ENCODE measurements around the gene TFAM.
"Not testable (repeated sequence)": the region's sequence is repeated elsewhere in the genome, so short reads cannot be mapped to it uniquely, and the experiment has no call there.

TFAM gene

GRCh38 chr10:58400609-58401008 is 15.4 kb downstream of the TFAM start:
- TF ChIP-seq CTCF (IDR thresholded peaks at IDR 0.05; ENCODE audit: control insufficient read depth, insufficient read depth, low read depth, low read length, missing control alignments), result no peak
- no peak for DNase-seq (ENCODE audit: low read depth)
- H3K4me3 ChIP-seq (ENCODE audit: control insufficient read depth, low read depth, low read length), result no peak overlapping the region

DNA sequence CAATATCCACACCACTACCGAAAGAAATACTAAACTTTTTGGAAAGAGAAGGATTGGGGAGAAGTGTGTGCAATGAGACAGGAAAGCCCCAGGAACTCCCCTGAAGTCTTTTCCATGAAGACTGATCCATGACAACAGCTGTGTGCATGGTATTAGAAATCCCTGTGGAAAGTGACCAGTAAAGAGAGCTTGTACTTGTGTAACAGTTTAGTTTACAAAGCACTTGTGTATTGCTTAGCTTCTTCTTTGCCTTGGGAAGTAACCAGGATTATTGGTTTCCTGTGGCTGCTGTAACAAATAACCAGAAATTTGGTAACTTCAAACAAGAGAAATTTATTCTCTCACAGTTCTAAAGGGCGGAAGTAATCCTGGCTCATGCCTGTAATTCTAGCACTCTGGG is 18.8 kb downstream of the TFAM start:
- no peak for TF ChIP-seq CTCF (IDR thresholded peaks at IDR 0.05; ENCODE audit: control insufficient read depth, insufficient read depth, low read depth, low read length, missing control alignments)
- no peak overlapping the region for H3K4me3 ChIP-seq (ENCODE audit: control insufficient read depth, low read depth, low read length)

DNA sequence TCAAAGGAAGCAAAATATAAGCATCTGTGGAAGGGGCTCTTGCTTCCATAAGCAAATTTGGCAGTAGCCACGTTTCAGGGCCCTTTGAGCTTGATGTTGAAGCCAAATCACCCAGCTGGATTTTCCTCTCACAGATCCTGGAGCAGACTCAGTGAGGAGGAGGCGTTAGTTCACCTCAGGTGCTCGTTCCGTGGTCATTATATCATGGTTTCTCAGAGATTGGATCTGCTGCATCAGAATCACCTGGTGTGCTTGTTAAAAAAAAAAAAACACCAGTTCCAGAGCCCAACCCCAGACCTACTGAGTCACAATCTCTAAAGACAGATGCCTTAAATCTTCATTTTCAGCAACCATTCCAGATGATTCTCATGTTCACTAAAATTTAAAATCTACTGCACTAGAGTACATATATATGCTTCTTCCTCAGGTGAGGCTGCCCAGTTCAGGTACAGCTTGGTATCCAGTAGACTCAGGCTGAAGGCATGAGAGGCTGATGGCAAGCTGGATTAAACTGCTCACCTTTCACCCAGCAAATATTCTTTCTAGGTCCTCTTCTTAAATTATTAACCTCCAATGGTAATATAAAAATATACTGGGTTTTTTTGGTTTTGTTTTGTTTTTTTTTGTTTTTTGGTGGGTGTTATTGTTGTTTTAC is 24.9 kb downstream of the TFAM start:
- H3K4me3 ChIP-seq (ENCODE audit: control insufficient read depth, low read depth, low read length), result no peak overlapping the region
- no peak for TF ChIP-seq CTCF (IDR thresholded peaks at IDR 0.05; ENCODE audit: control insufficient read depth, insufficient read depth, low read depth, low read length, missing control alignments)
- DNase-seq (ENCODE audit: low read depth), result no peak

More for the DNA sequence above, 18.8 kb downstream of the TFAM start:
- DNase-seq (ENCODE audit: low read depth), result no peak

- peak; percentile 71 for DNase-seq (ENCODE audit: low read depth)
Observed at GRCh38 chr10:58412502-58412961, 27.3 kb downstream of the TFAM start.

GRCh38 chr10:58414270-58415041 is 29.2 kb downstream of the TFAM start:
- no peak for DNase-seq (ENCODE audit: low read depth)
- no peak overlapping the region for H3K4me3 ChIP-seq (ENCODE audit: control insufficient read depth, low read depth, low read length)
- TF ChIP-seq CTCF (IDR thresholded peaks at IDR 0.05; ENCODE audit: control insufficient read depth, insufficient read depth, low read depth, low read length, missing control alignments), result peak; percentile 56

More at GRCh38 chr10:58412502-58412961, 27.3 kb downstream of the TFAM start:
- no peak overlapping the region for H3K4me3 ChIP-seq (ENCODE audit: control insufficient read depth, low read depth, low read length)
- TF ChIP-seq CTCF (IDR thresholded peaks at IDR 0.05; ENCODE audit: control insufficient read depth, insufficient read depth, low read depth, low read length, missing control alignments), result peak; percentile 34

GRCh38 chr10:58415757-58416156 is 30.5 kb downstream of the TFAM start:
- H3K4me3 ChIP-seq (ENCODE audit: control insufficient read depth, low read depth, low read length), result no peak overlapping the region
- TF ChIP-seq CTCF (IDR thresholded peaks at IDR 0.05; ENCODE audit: control insufficient read depth, insufficient read depth, low read depth, low read length, missing control alignments), result no peak
- DNase-seq (ENCODE audit: low read depth), result no peak

GRCh38 chr10:58417902-58418301 is 32.7 kb downstream of the TFAM start:
- H3K4me3 ChIP-seq (ENCODE audit: control insufficient read depth, low read depth, low read length); DNase-seq (ENCODE audit: low read depth): not testable (repeated sequence)

Measured in AG09309 (cell line).